Fibroblast of peridontal ligament (primary cell): ENCODE data around the gene ARL6IP6.
"Not testable (repeated sequence)": the region's sequence is repeated elsewhere in the genome, so short reads cannot be mapped to it uniquely, and the experiment has no call there.

Experiments used
- DNase-seq: peaks from one replicate; pipeline ENCODE4 v3.0.0-alpha.2; 2010; ENCODE audit errors: extremely low read depth

Gene ARL6IP6

DNA sequence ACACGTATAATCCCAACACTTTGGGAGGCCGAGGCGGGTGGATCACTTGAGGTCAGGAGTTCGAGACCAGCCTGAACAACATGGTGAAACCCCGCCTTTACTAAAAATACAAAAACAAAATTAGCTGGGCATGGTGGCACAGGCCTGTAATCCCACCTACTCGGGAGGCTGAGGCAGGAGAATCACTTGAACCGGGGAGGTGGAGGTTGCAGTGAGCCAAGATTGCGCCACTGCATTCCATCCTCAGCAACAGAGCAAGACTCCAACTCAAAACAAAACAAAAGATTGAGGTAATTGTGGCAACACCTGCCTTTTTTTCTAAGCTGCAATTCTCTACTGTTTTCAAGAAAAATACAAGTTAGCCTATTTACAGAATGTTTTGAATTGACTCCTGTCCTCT lies 4.2 kb downstream of the ARL6IP6 start:
- DNase-seq, result not testable (repeated sequence)

DNA sequence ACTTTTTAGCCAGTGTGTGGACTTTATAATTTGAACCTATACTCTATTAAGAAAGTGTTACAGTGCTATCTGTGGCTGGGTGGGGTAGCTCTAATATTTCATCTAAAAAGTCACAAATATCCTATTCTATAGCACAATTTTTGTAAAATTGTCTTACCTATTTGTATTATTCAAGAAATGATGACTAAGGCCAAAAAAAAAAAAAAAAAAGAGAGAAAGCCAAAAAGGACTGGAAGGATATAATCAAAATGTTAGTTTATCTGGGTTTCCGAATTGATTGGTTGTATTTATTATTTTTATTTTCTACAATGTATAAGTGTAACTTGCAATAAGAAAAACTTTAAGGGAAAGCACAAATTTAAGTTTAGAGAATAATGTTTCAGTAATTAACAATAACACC lies 5.5 kb downstream of the ARL6IP6 start:
- DNase-seq, result no peak

DNA sequence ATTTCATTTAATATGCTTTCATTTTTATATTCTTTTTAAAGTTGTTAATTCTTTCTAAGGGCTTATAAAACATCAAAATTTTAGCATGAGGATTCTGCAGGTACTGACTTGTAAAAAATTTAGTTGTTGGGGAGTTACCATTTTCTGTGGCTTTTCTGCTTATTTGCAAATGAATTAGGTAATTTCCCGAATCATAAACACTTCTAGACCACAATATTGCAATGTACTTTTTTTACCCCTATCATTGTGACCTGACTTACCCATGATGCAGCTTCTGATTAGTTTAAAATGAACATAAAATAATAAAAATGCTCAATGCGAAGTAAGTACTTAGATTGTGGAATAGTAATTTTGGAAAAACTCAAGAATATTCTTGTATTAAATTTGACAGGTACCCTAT lies 11.4 kb downstream of the ARL6IP6 start:
- no peak for DNase-seq

DNA sequence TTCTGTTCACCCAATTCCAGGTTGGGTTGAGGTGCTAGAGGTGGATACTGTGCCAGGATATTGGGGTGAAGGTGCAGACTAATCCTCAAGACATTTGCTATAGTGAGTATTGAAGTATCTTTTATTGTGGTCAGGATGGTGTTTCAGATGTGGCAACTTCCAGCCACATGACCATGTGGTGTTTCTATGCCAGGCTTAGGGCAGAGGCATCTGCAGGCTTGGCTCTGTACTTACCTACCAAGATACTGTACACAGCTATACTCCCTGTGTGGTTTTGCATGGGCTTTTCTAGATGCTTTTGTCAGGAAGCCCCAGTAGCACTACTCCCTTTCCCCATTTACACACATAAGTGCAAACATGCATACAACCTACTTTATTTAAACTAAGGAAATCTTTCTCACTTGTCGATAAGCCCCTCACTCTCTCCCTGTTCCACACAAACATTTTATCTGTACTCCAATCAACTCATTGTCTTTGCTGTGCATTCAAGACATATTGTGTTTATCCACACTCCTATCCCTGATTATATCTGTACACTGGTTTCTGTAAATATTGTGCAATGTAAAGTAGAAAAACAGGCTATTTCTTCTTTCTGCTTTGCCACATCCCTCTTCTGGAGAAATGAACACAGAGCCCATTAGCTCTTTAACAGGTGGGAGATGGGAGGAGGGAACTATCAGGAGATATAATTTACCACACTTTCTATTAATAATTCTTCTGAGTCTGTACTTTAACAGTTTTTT lies 12.3 kb downstream of the ARL6IP6 start:
- DNase-seq, result peak; percentile 38

DNA sequence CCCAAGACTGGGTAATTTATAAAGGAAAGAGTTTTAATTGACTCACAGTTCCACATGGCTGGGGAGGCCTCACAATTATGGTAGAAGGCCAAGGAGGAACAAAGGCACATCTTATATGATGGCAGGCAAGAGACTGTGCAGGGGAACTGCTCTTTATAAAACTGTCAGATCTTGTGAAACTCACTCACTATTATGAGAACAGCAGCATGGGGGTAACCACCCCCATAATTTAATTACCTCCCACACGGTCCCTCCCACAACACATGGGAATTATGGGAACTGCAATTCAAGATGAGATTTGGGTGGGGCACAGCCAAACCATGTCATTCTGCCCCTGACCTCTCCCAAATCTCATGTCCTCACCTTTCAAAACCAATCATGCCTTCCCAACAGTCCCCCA lies 19.1 kb downstream of the ARL6IP6 start:
- not testable (repeated sequence) for DNase-seq

DNA sequence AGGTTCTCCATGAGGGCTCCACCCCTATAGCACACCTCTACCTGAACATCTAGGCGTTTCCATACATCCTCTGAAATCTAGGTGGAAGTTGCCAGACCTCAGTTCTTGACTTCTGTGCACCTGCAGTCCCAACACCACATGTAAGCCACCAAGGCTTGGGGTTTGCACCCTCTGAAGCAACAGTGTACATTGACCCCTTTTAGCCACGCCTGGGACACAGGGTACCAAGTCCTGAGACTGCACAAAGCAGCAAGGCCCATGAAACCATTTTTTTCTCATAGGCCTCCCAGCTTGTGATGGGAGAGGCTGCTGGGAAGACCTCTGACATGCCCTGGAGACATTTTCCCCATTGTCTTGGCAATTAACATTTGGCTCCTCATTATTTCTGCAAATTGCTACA lies 20.0 kb downstream of the ARL6IP6 start:
- no peak for DNase-seq

DNA sequence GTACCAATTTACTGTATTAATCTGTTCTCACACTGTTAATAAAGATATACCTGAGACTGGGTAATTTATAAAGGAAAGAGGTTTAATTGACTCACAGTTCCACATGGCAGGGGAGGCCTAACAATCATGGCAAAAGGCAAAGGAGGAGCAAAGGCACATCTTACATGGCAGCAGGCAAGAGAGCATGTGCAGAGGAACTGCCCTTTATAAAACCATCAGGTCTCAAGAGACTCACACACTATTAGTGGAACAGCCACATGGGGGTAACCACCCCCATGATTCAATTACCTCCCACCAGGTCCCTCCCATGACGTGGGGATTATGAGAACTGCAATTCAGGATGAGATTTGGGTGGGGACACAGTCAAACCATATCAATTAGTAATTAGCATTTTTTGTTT lies 21.3 kb downstream of the ARL6IP6 start:
- DNase-seq, result not testable (repeated sequence)

DNA sequence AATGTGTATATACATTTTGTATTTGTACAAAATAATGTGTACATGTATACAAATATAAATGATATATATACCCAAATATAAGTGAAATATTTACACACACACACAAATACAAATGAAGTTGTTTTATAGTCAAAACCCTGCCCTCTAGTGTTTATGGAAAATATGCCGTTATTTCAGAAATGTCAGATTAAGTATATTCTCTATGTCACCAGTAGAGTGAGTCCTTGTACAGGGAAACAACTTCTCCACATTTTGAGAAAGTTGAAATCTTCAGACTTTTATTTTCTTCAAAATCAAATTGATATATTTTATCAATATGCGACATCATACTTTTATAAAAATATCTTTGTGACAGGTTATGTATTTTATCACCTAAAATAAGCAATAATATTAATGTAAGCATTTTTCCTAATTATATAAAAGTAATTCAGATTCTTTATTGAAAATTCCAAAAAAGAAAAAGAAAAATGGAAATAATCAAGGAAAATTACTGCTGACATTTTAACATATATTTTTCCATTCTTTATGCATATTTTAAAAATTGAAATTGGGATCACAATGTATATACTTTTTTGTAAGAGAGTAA lies 22.4 kb downstream of the ARL6IP6 start:
- DNase-seq, result peak; percentile 83

DNA sequence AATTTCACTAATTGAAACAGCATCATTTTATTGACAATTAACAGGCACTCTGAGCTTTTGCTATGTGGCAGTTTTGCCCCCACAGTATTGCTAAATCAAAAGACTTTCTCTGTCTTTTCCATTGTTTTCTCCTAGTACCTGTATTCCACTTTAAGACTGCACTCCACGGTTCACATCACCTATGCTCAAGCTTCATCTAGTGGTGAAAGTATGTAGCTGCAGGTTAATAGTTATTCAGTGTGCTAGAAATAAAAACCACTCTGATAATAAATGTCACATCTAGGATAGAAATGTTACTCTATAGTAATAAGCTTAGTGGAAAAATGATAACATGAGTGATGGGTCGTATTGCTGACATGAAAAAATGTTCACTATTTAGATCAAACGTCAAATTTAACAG lies 24.6 kb downstream of the ARL6IP6 start:
- no peak for DNase-seq

DNA sequence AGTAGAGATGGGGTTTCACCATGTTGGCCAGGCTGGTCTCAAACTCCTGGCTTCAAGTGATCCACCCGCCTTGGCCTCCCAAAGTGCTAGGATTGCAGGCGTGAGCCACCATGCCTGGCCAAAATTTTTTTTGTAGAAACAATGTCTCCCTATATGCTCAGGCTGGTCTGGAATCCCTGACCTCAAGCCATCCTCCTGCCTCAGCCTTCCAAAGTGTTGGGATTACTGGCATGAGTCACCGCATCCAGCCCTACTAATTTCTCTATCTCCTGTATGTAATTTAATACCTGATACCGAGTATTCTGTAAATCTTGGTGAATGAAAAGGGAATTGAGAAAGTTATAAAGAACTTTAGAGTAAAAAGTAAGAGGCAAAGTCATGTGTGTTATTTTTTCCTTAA lies 29.3 kb downstream of the ARL6IP6 start:
- DNase-seq, result peak; percentile 24

DNA sequence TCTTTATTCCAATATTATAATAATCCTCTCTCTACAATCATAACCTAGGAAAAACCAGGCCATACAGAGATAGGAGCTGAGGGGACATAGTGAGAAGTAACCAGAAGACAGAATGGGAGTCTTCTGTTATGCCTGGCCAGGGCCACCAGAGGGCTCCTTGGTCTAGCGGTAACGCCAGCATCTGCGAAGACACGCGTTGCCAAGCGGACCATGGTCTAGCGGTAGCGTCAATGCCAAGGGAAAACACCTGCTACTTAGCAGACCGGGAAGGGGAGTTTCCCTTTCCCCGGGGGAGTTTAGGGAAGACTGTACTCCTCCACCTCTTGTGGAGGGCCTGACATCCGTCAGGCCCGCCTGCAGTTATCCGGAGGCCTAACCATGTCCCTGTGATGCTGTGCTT lies 36.6 kb downstream of the ARL6IP6 start:
- no peak for DNase-seq

DNA sequence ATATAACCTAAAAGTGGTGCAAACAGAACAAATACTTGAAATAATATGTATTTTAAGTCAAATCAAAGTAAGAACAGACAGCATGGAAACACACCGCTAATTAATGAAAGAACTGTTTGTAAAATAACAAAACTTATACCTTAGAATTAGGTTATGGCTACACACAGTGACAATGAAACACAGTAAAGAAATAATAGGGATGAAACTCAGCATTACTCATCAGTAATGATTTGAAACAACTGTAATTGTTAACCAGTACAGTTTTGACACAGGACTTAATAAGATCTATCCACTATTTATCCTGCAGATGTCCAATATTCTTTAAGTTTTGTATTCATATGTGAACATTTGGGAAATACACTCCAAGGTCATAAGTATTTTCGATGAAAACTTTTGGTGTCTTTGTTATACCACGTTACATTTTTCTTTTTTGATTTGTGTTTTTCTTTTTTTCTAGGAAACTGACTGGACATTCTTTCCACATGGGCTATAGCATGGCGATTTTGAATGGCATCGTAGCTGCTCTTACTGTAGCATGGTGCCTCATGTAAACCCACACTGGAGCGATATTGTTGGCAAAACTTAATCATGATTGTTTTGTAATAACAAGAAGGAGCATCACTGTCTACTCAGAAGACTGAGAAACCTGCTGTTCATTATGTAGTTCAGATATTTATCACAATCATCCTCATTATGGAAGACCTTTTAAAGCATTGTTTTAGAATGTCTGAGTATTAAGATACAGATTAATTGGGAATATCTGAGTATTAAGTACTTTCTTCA lies 41.1 kb downstream of the ARL6IP6 start:
- DNase-seq, result no peak

DNA sequence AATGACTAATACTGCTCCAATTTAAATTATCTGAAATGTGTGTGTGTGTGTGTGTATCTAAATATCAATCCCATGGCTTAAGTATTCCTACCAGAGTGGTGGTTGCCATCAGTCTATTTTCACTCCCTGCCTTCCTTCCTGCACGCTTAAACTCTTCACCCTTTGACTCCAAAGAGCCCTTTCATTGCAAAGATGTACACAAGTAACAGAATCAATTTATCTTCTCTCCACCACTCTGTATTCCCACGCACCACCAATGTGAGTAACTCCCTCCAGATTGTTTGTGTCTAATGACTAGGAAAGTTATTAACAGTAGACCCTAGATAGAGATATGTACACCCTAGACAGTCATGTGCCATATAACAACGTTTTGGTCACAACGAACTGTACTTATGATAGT lies 42.8 kb downstream of the ARL6IP6 start:
- no peak for DNase-seq

DNA sequence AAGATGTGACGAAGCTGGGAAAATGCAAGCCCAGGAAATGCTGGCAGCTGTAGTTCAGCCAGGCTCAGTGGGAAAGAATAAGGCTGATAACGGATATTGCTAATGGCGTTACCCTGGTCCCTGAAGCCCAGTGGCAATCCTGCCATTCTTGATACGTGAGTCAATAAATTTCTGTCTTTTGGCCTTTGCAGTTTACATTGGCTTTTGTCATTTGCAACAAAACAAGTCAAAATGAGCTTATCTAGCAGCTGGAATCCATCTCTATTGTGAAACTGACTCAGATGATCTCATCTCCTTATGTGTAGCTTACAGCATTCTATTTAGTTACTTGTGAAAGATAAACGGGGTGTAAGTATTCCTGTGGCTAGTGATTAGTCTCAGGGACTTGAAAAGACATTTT lies 43.8 kb downstream of the ARL6IP6 start:
- peak; percentile 66 for DNase-seq

DNA sequence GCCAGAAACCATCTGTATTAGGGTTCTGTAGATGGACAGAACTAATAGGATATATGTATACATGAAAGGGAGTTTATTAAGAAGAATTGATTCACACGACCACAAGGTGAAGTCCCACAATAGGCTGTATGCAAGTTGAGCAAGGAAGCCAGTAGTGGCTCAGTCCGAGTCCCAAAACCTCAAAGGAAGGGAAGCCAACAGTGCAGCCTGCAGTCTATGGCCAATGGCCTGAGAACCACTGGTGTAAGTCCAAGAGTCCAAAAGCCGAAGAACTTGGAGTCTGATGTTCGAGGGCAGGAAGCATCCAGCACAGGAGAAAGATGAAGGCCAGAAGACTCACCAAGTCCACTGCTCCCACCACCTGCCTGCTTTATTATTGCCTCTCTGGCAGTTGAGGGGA lies 44.8 kb downstream of the ARL6IP6 start:
- DNase-seq, result not testable (repeated sequence)

DNA sequence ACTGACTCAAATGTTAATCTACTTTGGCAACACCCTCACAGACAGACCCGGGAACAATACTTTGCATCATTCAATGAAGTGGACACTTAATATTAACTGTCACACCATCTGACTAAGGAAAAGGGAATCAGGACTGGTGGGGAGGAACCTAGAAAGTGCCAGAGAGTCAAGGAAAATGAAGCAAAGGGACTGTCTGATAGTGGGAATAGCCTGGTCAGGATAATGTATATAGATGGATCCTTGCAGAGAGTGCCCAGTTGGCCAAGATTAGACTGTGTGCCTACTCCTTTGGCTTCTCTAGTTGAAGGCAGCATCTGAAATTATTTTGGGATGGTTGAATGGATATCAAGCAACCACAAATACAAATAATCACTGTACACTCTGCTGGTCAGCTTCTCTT lies 45.2 kb downstream of the ARL6IP6 start:
- DNase-seq, result no peak

DNA sequence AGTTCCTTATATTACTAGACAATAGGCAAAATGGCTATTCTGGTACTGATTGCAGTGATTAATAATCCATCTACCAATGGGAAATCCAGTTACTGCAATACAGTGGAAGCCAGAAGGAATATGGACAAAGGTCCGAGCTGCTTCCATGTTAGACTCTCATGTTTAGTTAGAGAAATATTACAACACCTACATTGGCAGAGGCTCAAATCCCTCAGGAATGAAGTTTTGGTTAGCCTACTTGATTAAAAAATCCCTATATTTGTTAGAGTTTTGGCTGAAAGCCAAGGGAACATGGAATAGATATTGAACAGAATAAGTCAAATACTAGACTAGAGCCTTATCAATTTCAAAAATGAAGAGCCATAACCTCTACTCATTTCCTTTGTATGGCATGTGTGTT lies 48.5 kb downstream of the ARL6IP6 start:
- DNase-seq, result peak; percentile 50

DNA sequence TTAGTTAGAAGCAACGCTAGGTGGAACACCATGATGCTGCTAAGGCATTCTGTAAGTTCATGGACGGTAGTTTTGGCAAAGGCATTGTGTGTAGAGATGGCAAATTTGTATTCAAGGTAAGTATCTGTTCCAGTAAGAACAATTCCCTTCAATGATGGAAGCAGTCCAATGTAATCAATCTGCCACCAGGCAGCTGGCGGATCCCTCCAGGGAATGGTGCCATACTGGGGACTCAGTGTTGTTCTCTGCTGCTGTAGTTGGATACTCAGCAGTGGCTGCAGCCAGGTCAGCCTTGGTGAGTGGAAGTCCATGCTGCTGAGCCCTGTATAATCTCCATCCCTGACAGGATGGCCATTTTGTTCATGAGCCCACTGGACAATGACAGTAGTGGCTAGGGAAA lies 62.8 kb downstream of the ARL6IP6 start:
- DNase-seq, result no peak

DNA sequence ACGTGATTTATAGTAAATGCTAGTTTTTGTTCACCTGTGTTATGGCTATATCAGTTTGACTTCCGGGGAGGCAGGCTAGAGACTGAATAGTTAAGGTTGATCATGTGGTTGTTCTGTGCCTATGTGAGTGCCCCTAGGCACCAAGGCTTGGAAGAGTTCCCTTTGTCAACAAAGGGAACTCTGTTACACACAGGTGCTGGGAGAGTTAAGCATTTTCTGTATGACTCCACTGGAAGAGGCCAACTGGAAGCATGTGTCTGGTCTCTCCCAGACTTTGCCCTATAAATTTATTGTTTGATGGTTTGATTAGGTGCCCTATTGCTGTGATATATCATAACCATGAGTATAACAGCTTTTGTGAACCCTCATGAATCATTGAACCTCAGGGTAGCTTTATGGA lies 63.8 kb downstream of the ARL6IP6 start:
- DNase-seq, result no peak

DNA sequence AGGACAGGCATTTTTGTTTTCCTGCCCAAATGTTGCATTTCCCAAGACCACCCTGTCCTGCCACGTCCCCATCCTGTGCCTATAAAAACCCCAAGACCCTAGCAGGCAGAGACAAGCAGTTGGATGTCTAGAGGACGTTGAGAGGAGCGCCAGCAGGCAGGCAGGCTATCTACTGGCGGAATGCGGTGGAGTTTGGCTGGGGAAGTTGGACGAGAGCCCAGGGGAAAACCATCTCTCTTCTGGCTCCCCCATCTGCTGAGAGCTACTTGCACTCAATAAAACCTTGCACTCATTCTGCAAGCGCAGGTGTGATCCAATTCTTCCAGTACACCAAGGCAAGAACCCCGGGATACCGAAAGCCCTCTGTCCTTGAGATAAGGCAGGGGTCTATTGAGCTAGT lies 72.5 kb downstream of the ARL6IP6 start:
- no peak for DNase-seq

DNA sequence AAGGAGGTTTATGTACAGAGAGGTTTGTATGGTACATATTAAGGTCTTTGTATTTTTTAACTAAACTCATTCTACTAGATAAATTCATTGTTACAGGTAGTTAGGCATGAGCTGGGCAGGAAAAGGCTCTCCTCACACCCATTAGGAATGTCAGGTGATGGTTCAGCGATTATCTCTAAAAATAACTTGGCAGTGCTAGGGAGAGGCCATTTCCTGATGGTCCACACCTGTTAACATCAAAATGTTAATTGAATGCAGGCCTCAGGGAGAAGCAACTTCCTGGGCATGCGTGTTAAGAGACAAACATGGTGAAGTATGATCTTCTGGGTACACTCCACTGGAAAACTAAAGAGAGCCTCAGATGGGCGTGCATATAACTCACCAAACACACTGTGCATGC lies 73.6 kb downstream of the ARL6IP6 start:
- no peak for DNase-seq

DNA sequence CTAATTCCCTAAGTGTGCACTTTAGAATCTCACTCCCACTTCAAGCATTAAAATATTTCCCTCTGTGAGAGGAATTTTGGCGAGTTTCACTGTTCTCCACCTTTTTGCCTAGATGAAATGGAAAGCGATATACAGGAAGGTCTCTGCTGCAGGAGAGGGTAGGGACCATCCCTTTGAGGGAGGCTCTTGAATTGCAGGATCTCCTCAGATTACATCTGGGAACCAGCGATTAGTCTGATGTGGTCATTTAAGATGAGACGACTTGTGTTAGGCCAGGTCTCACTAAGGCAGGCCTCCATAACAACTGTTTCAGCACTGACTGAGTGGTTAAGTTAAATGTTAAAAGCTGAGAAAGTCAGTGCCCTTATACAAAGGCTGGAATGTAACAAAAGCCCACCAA lies 74.6 kb downstream of the ARL6IP6 start:
- DNase-seq, result no peak

DNA sequence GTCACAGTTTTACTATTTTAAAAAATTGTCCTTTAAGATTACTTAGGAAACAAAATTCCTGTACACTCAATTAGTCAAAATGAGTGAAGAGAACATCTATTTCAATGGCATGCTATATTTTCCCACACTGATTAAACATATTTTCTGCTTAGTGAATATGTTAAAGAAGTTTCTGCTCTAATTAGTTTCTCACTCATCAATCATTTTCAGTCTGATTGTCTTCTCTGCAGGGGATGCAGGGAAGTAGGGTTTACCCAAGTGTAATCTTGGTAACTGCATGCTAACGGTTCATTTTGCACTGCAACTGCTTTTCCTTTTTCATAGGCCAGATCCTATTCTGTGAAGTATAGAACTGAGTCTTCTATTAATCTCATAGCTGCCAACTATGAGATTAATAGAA lies 78.5 kb downstream of the ARL6IP6 start:
- DNase-seq, result no peak
